ENCODE data around the gene MRLN.

GRCh38 chr10:59771162-59771807 is 18.0 kb upstream of the MRLN start:
- TF ChIP-seq POLR2A (IDR thresholded peaks at IDR 0.05) (no peak), CTCF (IDR thresholded peaks at IDR 0.05) (no peak)
